Muscle layer of colon (tissue), 2 donors: Measurements from ENCODE around the gene TMEM272.

Experiments used
- H3K27ac ChIP-seq: one replicate; pipeline ENCODE4 v1.7.0; 2013; ENCODE audit warnings: low read depth, mild to moderate bottlenecking, low read length, moderate library complexity
- H3K27me3 ChIP-seq, 2 donors: one replicate each; pipeline ENCODE4 v1.7.0; 2013; ENCODE audit warnings: low read length in 2 of 2, mild to moderate bottlenecking in 2 of 2; ENCODE audit not compliant: insufficient read depth in 2 of 2, control insufficient read depth in 1 of 2
- H3K36me3 ChIP-seq: one replicate; pipeline ENCODE4 v1.7.0; 2013; ENCODE audit warnings: mild to moderate bottlenecking, low read length; ENCODE audit not compliant: insufficient read depth
- H3K4me1 ChIP-seq: one replicate; pipeline ENCODE4 v1.7.0; 2013; ENCODE audit warnings: mild to moderate bottlenecking, low read length; ENCODE audit not compliant: insufficient read depth
- H3K4me3 ChIP-seq, 2 donors: one replicate each; pipeline ENCODE4 v1.7.0; 2013; ENCODE audit warnings: low read length in 2 of 2, low read depth in 1 of 2, mild to moderate bottlenecking in 1 of 2, moderate library complexity in 1 of 2
- H3K9ac ChIP-seq: one replicate; pipeline ENCODE4 v1.7.0; 2013; ENCODE audit warnings: low read length
- H3K9me3 ChIP-seq: one replicate; pipeline ENCODE4 v1.7.0; 2013; ENCODE audit warnings: mild to moderate bottlenecking, low read length
- donor health status: abdominal sarcoma.
- donor health status: Adenocarcinoma of cecum.

TMEM272 gene

GRCh38 chr13:51786425-51787265 lies 58.3 kb downstream of the TMEM272 start:
- Histone ChIP-seq H3K4me3 (peak overlapping the region in 1 of 2 donors; percentile 24), H3K36me3 (no peaks in the 10 kb centered on the region), H3K4me1 (peaks cover 21% of the 10 kb centered on the region), H3K9me3 (no peaks in the 10 kb centered on the region), H3K9ac (no peak overlapping the region), H3K27me3 (no peaks in the 10 kb centered on the region), H3K27ac (no peak overlapping the region)

- no peak overlapping the region for H3K27ac ChIP-seq
- H3K4me3 ChIP-seq, result peak overlapping the region in 1 of 2 donors; percentile 24
- no peaks in the 10 kb centered on the region for H3K9me3 ChIP-seq
- peaks cover 21% of the 10 kb centered on the region for H3K4me1 ChIP-seq
- H3K27me3 ChIP-seq, result no peaks in the 10 kb centered on the region
- H3K36me3 ChIP-seq, result no peaks in the 10 kb centered on the region
- no peak overlapping the region for H3K9ac ChIP-seq
Observed at GRCh38 chr13:51785712-51786424, 59.1 kb downstream of the TMEM272 start.

- H3K27ac ChIP-seq, result no peak overlapping the region
- no peaks in the 10 kb centered on the region for H3K27me3 ChIP-seq
- no peaks in the 10 kb centered on the region for H3K9me3 ChIP-seq
- H3K36me3 ChIP-seq, result no peaks in the 10 kb centered on the region
- H3K4me3 ChIP-seq, result no peak overlapping the region
- H3K4me1 ChIP-seq, result peaks cover 21% of the 10 kb centered on the region
- H3K9ac ChIP-seq, result no peak overlapping the region
Observed at GRCh38 chr13:51784097-51784496, 60.9 kb downstream of the TMEM272 start.

- Histone ChIP-seq H3K9ac (no peak overlapping the region), H3K4me3 (no peak overlapping the region), H3K27me3 (no peaks in the 10 kb centered on the region), H3K9me3 (no peaks in the 10 kb centered on the region), H3K36me3 (no peaks in the 10 kb centered on the region), H3K4me1 (peaks cover 21% of the 10 kb centered on the region), H3K27ac (no peak overlapping the region)
Observed at GRCh38 chr13:51783428-51784094, 61.4 kb downstream of the TMEM272 start.

GRCh38 chr13:51782026-51782710 lies 62.8 kb downstream of the TMEM272 start:
- Histone ChIP-seq H3K4me3 (no peak overlapping the region), H3K9me3 (no peaks in the 10 kb centered on the region), H3K27ac (no peak overlapping the region), H3K9ac (no peak overlapping the region), H3K36me3 (no peaks in the 10 kb centered on the region), H3K27me3 (no peaks in the 10 kb centered on the region), H3K4me1 (peaks cover 18% of the 10 kb centered on the region)

- Histone ChIP-seq H3K9me3 (no peaks in the 10 kb centered on the region), H3K27me3 (no peaks in the 10 kb centered on the region), H3K9ac (no peak overlapping the region), H3K27ac (no peak overlapping the region), H3K36me3 (no peaks in the 10 kb centered on the region), H3K4me1 (peaks cover 11% of the 10 kb centered on the region), H3K4me3 (no peak overlapping the region)
Observed at GRCh38 chr13:51781246-51782022, 63.5 kb downstream of the TMEM272 start.

GRCh38 chr13:51780099-51780498 lies 64.9 kb downstream of the TMEM272 start:
- Histone ChIP-seq H3K27me3 (no peaks in the 10 kb centered on the region), H3K36me3 (no peaks in the 10 kb centered on the region), H3K27ac (no peak overlapping the region), H3K9me3 (no peaks in the 10 kb centered on the region), H3K9ac (no peak overlapping the region), H3K4me1 (no peaks in the 10 kb centered on the region), H3K4me3 (no peak overlapping the region)

- Histone ChIP-seq H3K27me3 (no peaks in the 10 kb centered on the region), H3K4me3 (no peak overlapping the region), H3K9ac (no peak overlapping the region), H3K4me1 (no peaks in the 10 kb centered on the region), H3K27ac (no peak overlapping the region), H3K36me3 (no peaks in the 10 kb centered on the region), H3K9me3 (no peaks in the 10 kb centered on the region)
Observed at GRCh38 chr13:51778392-51778791, 66.6 kb downstream of the TMEM272 start.

GRCh38 chr13:51777921-51778320 lies 67.1 kb downstream of the TMEM272 start:
- no peaks in the 10 kb centered on the region for H3K27me3 ChIP-seq
- H3K36me3 ChIP-seq, result no peaks in the 10 kb centered on the region
- no peaks in the 10 kb centered on the region for H3K4me1 ChIP-seq
- H3K9me3 ChIP-seq, result no peaks in the 10 kb centered on the region
- H3K4me3 ChIP-seq, result no peak overlapping the region
- H3K9ac ChIP-seq, result no peak overlapping the region
- no peak overlapping the region for H3K27ac ChIP-seq

GRCh38 chr13:51776179-51776578 lies 68.8 kb downstream of the TMEM272 start:
- Histone ChIP-seq H3K9me3 (no peaks in the 10 kb centered on the region), H3K27ac (no peak overlapping the region), H3K4me3 (no peak overlapping the region), H3K36me3 (peaks cover 6% of the 10 kb centered on the region), H3K27me3 (no peaks in the 10 kb centered on the region), H3K9ac (no peak overlapping the region), H3K4me1 (no peaks in the 10 kb centered on the region)
